GM12891 (cell line): Measurements from ENCODE around the gene PAQR4.

ENCODE experiments used
- POLR2A ChIP-seq: IDR thresholded peaks from 2 replicates; pipeline ENCODE4 v1.6.1; 2011; ENCODE audit warnings: low read depth, low read length, control low read depth
- POLR2AphosphoS5 ChIP-seq: IDR thresholded peaks from 2 replicates; pipeline ENCODE4 v1.6.1; 2011; ENCODE audit warnings: low read depth, low read length, control low read depth

DNA sequence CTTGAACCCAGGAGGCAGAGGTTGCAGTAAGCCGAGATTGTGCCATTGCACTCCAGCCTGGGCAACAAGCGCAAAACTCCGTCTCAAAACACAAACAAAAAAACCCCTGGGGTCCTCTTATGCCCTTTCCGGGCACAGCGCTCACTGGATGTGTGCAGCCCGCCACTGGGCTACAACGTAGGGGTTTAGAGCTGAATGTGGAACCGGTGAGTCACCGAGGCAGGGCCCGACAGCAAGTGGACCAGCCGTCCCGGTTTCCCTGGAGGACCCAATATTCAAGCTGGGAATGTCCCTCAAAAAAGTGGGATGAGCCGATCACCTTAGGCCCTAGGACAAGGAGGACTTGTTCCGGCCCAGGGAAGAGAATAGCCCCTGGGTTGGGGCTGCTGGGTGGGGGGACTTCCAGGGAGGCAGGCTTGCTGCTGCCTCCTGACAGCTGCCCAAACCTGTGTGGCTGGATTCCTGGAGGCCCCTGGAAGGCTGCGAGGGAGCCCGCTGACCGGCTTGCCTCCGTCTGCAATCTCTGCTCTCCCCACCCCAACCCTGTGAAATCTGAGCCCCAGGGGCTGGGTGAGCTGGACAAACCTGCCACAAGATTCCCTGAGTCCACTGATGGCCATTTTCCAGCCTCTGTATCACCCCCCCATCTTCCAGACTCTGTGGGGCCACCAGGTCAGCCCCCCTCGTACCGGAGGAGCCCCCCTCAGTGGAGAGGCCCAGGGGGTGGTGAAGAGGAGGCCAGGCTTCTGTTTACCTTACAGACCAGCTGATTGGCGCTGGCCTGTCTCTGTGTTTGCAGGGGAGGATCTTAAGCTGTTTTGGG is 40.6 kb downstream of the PAQR4 start:
- TF ChIP-seq POLR2A (no peak), POLR2AphosphoS5 (no peak)
